DOHH2 (cell line): ENCODE data around the gene IFI27L2.

Experiments
- H3F3A ChIP-seq: fragments of 200-600 bp; sonication (generic), shearing (Covaris generic); 2 replicates; pipeline ENCODE4 v1.6.0; 2016; ENCODE audit warnings: antibody characterized with exemption, mild to moderate bottlenecking; ENCODE audit not compliant: control insufficient read depth, insufficient read depth
- H3K27ac ChIP-seq: fragments of 200-600 bp; sonication (generic); 2 replicates; pipeline ENCODE4 v1.5.1; 2014; ENCODE audit warnings: low read depth, mild to moderate bottlenecking, low read length, moderate library complexity
- H3K27me3 ChIP-seq: fragments of 200-600 bp; sonication (generic); 2 replicates; pipeline ENCODE4 v1.6.1; 2014; ENCODE audit warnings: mild to moderate bottlenecking, low read length, mixed read lengths; ENCODE audit not compliant: control insufficient read depth
- H3K36me3 ChIP-seq: fragments of 200-600 bp; sonication (generic); 2 replicates; pipeline ENCODE4 v1.6.1; 2014; ENCODE audit warnings: mild to moderate bottlenecking, low read length, moderate library complexity, mixed read lengths; ENCODE audit not compliant: control insufficient read depth
- H3K4me1 ChIP-seq: fragments of 200-600 bp; sonication (generic); 2 replicates; pipeline ENCODE4 v1.6.1; 2014; ENCODE audit warnings: mild to moderate bottlenecking, low read length, mixed read lengths; ENCODE audit not compliant: control insufficient read depth
- H3K4me2 ChIP-seq: fragments of 200-600 bp; sonication (generic); 2 replicates; pipeline ENCODE4 v1.6.0; 2014; ENCODE audit warnings: mild to moderate bottlenecking, low read length, moderate library complexity
- H3K4me3 ChIP-seq: fragments of 200-600 bp; sonication (generic); 2 replicates; pipeline ENCODE4 v1.5.1; 2014; ENCODE audit warnings: mild to moderate bottlenecking, low read length, mixed read lengths
- H3K79me2 ChIP-seq: fragments of 200-600 bp; sonication (generic); 2 replicates; pipeline ENCODE4 v1.6.1; 2014; ENCODE audit warnings: mild to moderate bottlenecking, low read length, mixed read lengths; ENCODE audit not compliant: control insufficient read depth
- H3K9me2 ChIP-seq: fragments of 200-600 bp; sonication (generic); replicated peaks from 2 replicates; pipeline ENCODE4 v1.6.1; 2014; ENCODE audit warnings: mild to moderate bottlenecking, low read length, mixed read lengths; ENCODE audit not compliant: control insufficient read depth
- H3K9me3 ChIP-seq: fragments of 200-600 bp; sonication (generic); 2 replicates; pipeline ENCODE4 v1.6.1; 2014; ENCODE audit warnings: antibody characterized with exemption, low read length, mixed read lengths; ENCODE audit not compliant: control insufficient read depth, insufficient read depth
- H4K20me1 ChIP-seq: fragments of 200-600 bp; sonication (generic); 2 replicates; pipeline ENCODE4 v1.6.0; 2014; ENCODE audit warnings: low read depth, mild to moderate bottlenecking, antibody characterized with exemption, low read length, moderate library complexity; ENCODE audit not compliant: control insufficient read depth, insufficient read depth
- CTCF ChIP-seq: fragments of 200-600 bp; sonication (generic); IDR thresholded peaks from one replicate; pipeline ENCODE4 v1.5.1; 2014; ENCODE audit warnings: antibody characterized with exemption, mild to moderate bottlenecking, low read depth, low read length; ENCODE audit not compliant: poor library complexity, severe bottlenecking
- EZH2phosphoT487 ChIP-seq: fragments of 200-600 bp; sonication (generic); IDR thresholded peaks from 2 replicates; pipeline ENCODE4 v1.6.1; 2017; ENCODE audit warnings: borderline replicate concordance, mild to moderate bottlenecking, antibody characterized with exemption, low read length, moderate library complexity, mixed read lengths

IFI27L2 gene

GRCh38 chr14:94113490-94113889, 15.9 kb downstream of the IFI27L2 start:
- Histone ChIP-seq H3K36me3 (no peaks in the 10 kb centered on the region), H3K9me3 (no peaks in the 10 kb centered on the region), H3K4me1 (no peaks in the 10 kb centered on the region), H3K9me2 (no peaks in the 10 kb centered on the region), H3K27ac (no peak overlapping the region), H3K27me3 (peaks cover 12% of the 10 kb centered on the region), H4K20me1 (no peaks in the 10 kb centered on the region), H3K4me2 (no peak overlapping the region), H3F3A (no peaks in the 10 kb centered on the region), H3K79me2 (no peaks in the 10 kb centered on the region), H3K4me3 (no peak overlapping the region)
- TF ChIP-seq CTCF = no peak
- TF ChIP-seq EZH2phosphoT487 = no peak

DNA sequence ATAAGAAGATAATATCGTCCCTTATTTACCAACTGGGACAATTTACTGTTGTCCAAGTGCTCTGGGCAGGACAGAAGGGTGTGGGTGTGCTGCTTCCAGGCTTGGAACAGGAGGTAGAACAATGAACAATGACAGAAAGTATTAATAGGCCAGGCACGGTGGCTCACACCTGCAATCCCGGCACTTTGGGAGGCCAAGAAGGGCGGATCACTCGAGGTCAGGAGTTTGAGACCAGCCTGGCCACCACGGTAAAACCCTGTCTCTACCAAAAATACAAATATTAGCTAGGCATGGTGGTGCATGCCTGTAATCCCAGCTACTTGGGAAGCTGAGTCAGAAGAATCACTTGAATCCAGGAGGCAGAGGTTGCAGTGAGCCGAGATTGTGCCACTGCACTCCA, 16.3 kb downstream of the IFI27L2 start:
- H3K9me3 ChIP-seq = no peaks in the 10 kb centered on the region
- H3K9me2 ChIP-seq = no peaks in the 10 kb centered on the region
- H3K79me2 ChIP-seq = no peaks in the 10 kb centered on the region
- H4K20me1 ChIP-seq = no peaks in the 10 kb centered on the region
- H3K4me3 ChIP-seq = no peak overlapping the region
- H3K36me3 ChIP-seq = no peaks in the 10 kb centered on the region
- no peak overlapping the region for H3K4me2 ChIP-seq
- no peak for TF ChIP-seq EZH2phosphoT487
- no peak for TF ChIP-seq CTCF
- no peaks in the 10 kb centered on the region for H3K4me1 ChIP-seq
- peaks cover 12% of the 10 kb centered on the region for H3K27me3 ChIP-seq
- H3K27ac ChIP-seq = no peak overlapping the region
- no peaks in the 10 kb centered on the region for H3F3A ChIP-seq

- Histone ChIP-seq H3K27ac (no peak overlapping the region), H3K4me2 (no peak overlapping the region), H3K79me2 (no peaks in the 10 kb centered on the region), H3K9me3 (no peaks in the 10 kb centered on the region), H3K4me1 (no peaks in the 10 kb centered on the region), H3K27me3 (peaks cover 9% of the 10 kb centered on the region), H3F3A (no peaks in the 10 kb centered on the region), H4K20me1 (no peaks in the 10 kb centered on the region), H3K9me2 (no peaks in the 10 kb centered on the region), H3K4me3 (no peak overlapping the region), H3K36me3 (no peaks in the 10 kb centered on the region)
- no peak for TF ChIP-seq EZH2phosphoT487
- TF ChIP-seq CTCF = no peak
Measured at GRCh38 chr14:94112513-94113063, 16.8 kb downstream of the IFI27L2 start.
